Breast epithelium (tissue), 3 donors: Measurements from ENCODE around the gene ELP1.

ENCODE experiments used
- POLR2A ChIP-seq: fragments of 450-650 bp; IDR thresholded peaks from one replicate; pipeline ENCODE4 v1.6.1; 2016; ENCODE audit warnings: antibody characterized with exemption, mild to moderate bottlenecking, moderate library complexity
- POLR2AphosphoS5 ChIP-seq, 3 donors: sonication (generic); formaldehyde crosslinking; IDR thresholded peaks; one replicate each; pipeline ENCODE4 v1.6.1; 2017; ENCODE audit warnings: antibody characterized with exemption in 3 of 3
- TF ChIP-seq, protein P1 (sequence below), 3 donors: fragments of 450-650 bp; IDR thresholded peaks; one replicate each; pipeline ENCODE4 v1.5.1; 2016 to 2017; ENCODE audit warnings: antibody characterized with exemption in 3 of 3, mild to moderate bottlenecking in 3 of 3, moderate library complexity in 3 of 3

DNA sequence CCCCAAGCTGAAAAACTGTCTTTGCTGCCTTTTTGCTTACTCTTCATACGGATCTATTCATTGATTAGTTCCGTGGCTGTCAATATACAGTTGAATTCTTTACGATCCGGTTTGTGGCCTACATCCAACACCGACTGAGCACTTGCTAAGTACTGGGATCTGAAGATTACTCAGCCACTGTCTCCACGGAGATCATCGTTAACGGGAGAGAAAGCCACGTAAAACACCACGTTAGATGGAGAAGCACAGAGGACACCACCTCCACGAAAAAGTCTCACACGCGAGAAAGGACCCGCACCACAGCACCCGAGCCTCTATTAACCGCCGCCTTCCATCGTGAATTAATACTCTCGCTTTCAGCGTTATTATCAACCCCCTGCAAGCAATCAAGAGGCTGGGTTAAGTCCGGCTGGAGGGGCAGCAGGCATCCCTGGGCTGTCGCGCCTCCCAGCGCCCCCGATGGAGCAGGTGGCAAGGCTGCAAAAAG lies 650 bp downstream of the ELP1 start:
- TF ChIP-seq, protein P1, sequence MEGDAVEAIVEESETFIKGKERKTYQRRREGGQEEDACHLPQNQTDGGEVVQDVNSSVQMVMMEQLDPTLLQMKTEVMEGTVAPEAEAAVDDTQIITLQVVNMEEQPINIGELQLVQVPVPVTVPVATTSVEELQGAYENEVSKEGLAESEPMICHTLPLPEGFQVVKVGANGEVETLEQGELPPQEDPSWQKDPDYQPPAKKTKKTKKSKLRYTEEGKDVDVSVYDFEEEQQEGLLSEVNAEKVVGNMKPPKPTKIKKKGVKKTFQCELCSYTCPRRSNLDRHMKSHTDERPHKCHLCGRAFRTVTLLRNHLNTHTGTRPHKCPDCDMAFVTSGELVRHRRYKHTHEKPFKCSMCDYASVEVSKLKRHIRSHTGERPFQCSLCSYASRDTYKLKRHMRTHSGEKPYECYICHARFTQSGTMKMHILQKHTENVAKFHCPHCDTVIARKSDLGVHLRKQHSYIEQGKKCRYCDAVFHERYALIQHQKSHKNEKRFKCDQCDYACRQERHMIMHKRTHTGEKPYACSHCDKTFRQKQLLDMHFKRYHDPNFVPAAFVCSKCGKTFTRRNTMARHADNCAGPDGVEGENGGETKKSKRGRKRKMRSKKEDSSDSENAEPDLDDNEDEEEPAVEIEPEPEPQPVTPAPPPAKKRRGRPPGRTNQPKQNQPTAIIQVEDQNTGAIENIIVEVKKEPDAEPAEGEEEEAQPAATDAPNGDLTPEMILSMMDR (IDR thresholded peaks at IDR 0.05), result no peak
- no peak for TF ChIP-seq POLR2A
- TF ChIP-seq POLR2AphosphoS5 (IDR thresholded peaks at IDR 0.05), result no peak
